GM19468 (cell line): ENCODE results near the gene CETN3.

ENCODE experiments used
- ATAC-seq: cut with Tn5 transposase; IDR thresholded peaks from one replicate; pipeline ENCODE4 v1.9.1; 2021; ENCODE audit warnings: mild to moderate bottlenecking, moderate library complexity, moderate number of reproducible peaks; ENCODE audit not compliant: unreplicated experiment; ENCODE audit errors: extremely low read depth

CETN3 gene

GRCh38 chr5:90409318-90410177, at the start of gene CETN3:
Gene CETN3 (minus strand): TSS chr5:90409756. CDS start chr5:90409661, 95 bp downstream.
- peak; percentile 88 for ATAC-seq

- ATAC-seq = no peak
These were observed 37.4 kb upstream of the CETN3 start for GRCh38 chr5:90446961-90447360.

GRCh38 chr5:90440644-90441043, 31.1 kb upstream of the CETN3 start:
- ATAC-seq = no peak

- no peak for ATAC-seq
These were observed 28.5 kb upstream of the CETN3 start for GRCh38 chr5:90438100-90438499.

- no peak for ATAC-seq
These were observed 28.1 kb upstream of the CETN3 start for GRCh38 chr5:90437663-90438062.

- ATAC-seq = no peak
These were observed 24.7 kb upstream of the CETN3 start for GRCh38 chr5:90434116-90434714.

- no peak for ATAC-seq
These were observed 14.7 kb upstream of the CETN3 start for GRCh38 chr5:90424245-90424644.

- no peak for ATAC-seq
These were observed 11.6 kb upstream of the CETN3 start for GRCh38 chr5:90421136-90421535.

GRCh38 chr5:90418214-90418613, 8.7 kb upstream of the CETN3 start:
- ATAC-seq = no peak

- ATAC-seq = no peak
These were observed 714 bp upstream of the CETN3 start for GRCh38 chr5:90410178-90410762.

GRCh38 chr5:90408571-90409317, 812 bp downstream of the CETN3 start:
- ATAC-seq = no peak

GRCh38 chr5:90406466-90406865, 3.1 kb downstream of the CETN3 start:
- no peak for ATAC-seq

- no peak for ATAC-seq
These were observed 6.9 kb downstream of the CETN3 start for GRCh38 chr5:90402521-90403255.

- ATAC-seq = no peak
These were observed 10.3 kb downstream of the CETN3 start for GRCh38 chr5:90399251-90399650.

- ATAC-seq = no peak
These were observed 10.8 kb downstream of the CETN3 start for GRCh38 chr5:90398726-90399125.

GRCh38 chr5:90395005-90395404, 14.6 kb downstream of the CETN3 start:
- no peak for ATAC-seq

GRCh38 chr5:90390928-90391327, 18.6 kb downstream of the CETN3 start:
- no peak for ATAC-seq

GRCh38 chr5:90390326-90390725, 19.2 kb downstream of the CETN3 start:
- no peak for ATAC-seq

- no peak for ATAC-seq
These were observed 22.0 kb downstream of the CETN3 start for GRCh38 chr5:90387508-90387907.

GRCh38 chr5:90386099-90386710, 23.4 kb downstream of the CETN3 start:
- ATAC-seq = no peak
